ENCODE results near the gene RAPGEF1.

Gene RAPGEF1

GRCh38 chr9:131717719-131718460 is 22.0 kb downstream of the RAPGEF1 start:
- DNase-seq (ENCODE audit: low read depth, low spot score), result no peak
- no peak for TF ChIP-seq CTCF (IDR thresholded peaks at IDR 0.05; ENCODE audit: low read depth, low read length)
- in situ Hi-C loops (cut with HindIII; ENCODE audit: low sequenced_read_pairs), result no loop called here
- H3K4me3 ChIP-seq (ENCODE audit: low read depth, low read length), result no peak overlapping the region

DNA sequence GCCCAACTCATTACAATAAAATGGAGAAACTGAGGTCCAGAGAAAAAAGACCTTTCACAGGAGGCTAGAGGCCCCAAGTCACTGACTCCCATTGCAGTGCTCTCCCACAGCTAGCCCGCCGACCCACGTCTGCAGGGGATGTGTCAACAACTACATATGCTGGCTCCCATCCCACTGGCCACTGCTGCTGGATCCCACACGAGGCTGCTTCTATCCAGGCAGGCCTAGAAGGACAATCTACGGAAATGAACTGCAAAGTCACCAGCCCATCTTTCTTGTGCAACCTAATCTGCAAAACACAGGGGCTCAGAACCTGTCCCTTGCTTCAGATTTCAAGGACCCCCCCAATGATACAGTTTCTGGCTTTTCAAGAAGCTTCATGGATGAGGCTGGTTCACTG is 24.0 kb downstream of the RAPGEF1 start:
- TF ChIP-seq CTCF (IDR thresholded peaks at IDR 0.05; ENCODE audit: low read depth, low read length), result no peak
- in situ Hi-C loops (cut with HindIII; ENCODE audit: low sequenced_read_pairs), result no loop called here
- DNase-seq (ENCODE audit: low read depth, low spot score), result no peak
- H3K4me3 ChIP-seq (ENCODE audit: low read depth, low read length), result no peak overlapping the region

DNA sequence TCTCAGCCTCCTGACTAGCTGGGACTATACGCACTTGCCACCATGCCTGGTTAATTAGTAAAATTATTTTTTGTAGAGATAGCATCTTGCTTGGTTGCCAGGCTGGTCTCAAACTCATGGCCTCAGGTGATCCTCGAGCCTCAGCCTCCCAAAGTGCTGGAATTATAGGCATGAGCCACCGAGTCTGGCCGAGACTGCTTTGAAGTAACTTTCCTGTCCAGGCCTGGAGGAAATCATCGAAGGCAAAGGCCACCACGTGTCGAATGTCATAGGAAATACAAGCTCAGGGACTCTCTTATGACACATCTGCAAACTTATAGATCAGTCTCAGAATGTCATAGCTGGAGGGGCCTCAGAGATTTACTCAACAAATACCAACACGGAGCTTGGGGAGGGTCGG is 25.1 kb downstream of the RAPGEF1 start:
- DNase-seq (ENCODE audit: low read depth, low spot score), result no peak
- H3K4me3 ChIP-seq (ENCODE audit: low read depth, low read length), result no peak overlapping the region
- in situ Hi-C loops (cut with HindIII; ENCODE audit: low sequenced_read_pairs), result no loop called here
- TF ChIP-seq CTCF (IDR thresholded peaks at IDR 0.05; ENCODE audit: low read depth, low read length), result no peak

DNA sequence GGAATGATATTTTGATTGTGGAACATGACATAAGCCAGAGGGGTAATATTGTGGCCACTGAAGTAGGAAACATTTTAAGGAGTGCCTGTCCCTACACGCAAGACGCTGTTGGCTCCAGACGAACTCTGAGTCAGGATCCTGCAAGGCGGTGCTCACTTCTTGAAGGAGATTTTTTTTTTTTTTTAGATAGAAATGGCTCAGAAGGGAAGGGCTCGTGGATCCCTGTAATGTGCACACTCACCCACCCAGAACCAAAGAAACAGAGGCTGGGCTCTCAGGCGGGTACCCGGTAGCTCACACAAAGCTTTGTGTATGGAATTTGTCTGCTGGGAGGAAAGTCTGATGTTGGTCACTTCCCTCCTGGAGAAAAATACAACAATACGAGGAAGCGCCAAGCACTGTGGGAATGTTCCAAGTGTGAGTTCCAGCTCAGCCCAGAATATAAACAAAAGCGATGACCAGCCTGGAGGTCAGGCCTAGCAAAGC is 25.7 kb downstream of the RAPGEF1 start:
- peak; percentile 90 for DNase-seq (ENCODE audit: low read depth, low spot score)
- in situ Hi-C loops (cut with HindIII; ENCODE audit: low sequenced_read_pairs), result no loop called here
- no peak for TF ChIP-seq CTCF (IDR thresholded peaks at IDR 0.05; ENCODE audit: low read depth, low read length)
- peak overlapping the region; percentile 14 for H3K4me3 ChIP-seq (ENCODE audit: low read depth, low read length)

DNA sequence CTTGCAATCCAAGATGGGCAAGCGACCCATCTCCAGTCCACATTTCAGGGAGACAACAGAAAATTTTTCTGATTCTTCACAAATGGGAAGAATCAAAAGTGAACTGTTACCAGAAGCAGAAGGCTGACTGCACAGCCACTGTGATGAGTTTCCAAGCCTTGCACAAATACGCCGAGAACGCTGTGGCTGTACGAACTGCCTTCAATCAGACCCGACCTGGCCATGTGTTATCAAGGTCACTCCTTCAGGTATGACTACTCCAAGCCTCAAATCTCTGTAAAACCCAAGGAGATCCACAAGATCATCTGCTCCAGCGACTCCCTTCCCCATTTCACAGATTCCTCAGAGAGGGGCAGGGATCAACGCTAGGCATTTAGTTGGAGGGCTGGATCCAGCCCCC is 26.9 kb downstream of the RAPGEF1 start:
- in situ Hi-C loops (cut with HindIII; ENCODE audit: low sequenced_read_pairs), result no loop called here
- no peak overlapping the region for H3K4me3 ChIP-seq (ENCODE audit: low read depth, low read length)
- TF ChIP-seq CTCF (IDR thresholded peaks at IDR 0.05; ENCODE audit: low read depth, low read length), result no peak
- DNase-seq (ENCODE audit: low read depth, low spot score), result no peak

GRCh38 chr9:131712151-131712716 is 27.6 kb downstream of the RAPGEF1 start:
- no peak overlapping the region for H3K4me3 ChIP-seq (ENCODE audit: low read depth, low read length)
- in situ Hi-C loops (cut with HindIII; ENCODE audit: low sequenced_read_pairs), result no loop called here
- DNase-seq (ENCODE audit: low read depth, low spot score), result no peak
- TF ChIP-seq CTCF (IDR thresholded peaks at IDR 0.05; ENCODE audit: low read depth, low read length), result no peak
